HG03565 (cell line): Measurements from ENCODE around the gene SEMA3C.

Experiments used
- ATAC-seq: cut with Tn5 transposase; IDR thresholded peaks from one replicate; pipeline ENCODE4 v1.9.1; 2021; ENCODE audit warnings: mild to moderate bottlenecking, moderate library complexity; ENCODE audit not compliant: unreplicated experiment

SEMA3C gene

DNA sequence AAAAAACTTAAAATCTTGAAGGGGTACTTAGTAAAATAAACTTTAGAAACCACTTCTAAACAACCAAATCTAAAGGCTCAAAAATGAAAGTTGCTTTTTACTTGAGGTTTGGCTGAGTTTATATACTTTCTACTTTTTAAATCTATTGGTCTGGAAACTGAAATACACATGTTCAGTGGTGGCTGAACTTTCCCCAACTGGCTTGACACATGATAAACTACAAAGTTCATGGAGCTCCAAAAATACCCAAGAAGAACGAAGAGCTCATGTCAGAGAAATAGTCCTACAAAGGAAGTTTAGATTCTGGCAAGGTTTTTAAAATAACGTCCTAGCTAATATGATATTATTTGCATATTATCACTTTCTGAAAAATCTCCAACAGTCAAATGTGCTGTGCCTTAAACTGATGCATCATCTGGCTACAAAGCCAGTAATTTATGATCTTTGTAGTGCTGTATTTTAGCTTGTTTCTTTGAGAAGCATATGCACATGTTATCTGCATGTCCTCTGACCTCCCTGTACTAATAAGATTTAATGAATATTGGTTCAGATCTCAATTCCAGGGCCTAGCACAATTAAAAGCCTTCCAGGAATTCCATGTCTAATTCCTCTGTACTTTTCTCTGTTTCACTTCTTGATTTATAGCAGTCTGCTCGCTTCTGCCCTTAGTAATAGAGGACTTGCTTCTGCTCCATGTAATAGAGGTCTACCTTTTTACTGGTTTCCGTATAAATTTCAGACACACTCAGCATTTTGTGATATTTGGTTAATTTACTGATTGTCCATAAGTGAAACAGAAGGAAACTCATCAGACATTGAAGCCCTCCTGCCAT, 28.2 kb downstream of the SEMA3C start:
- no peak for ATAC-seq

DNA sequence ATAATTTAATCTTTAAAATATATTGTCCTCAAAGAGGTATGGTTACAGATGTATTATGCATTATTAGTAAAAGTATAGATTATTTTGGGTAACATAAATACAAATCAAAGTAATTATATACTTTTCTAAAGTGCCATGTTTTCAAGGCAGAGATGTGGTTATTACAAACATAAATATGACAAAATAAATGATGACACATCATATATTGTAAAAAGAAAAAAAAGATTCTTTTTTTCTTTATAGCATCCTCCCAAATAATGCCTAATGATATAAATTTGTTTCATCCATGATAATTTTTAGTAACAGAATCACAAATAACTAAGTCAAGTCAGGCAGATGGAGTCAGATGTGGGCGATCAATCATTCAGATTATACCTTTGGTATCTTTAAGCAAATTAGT, 29.3 kb downstream of the SEMA3C start:
- ATAC-seq = no peak

DNA sequence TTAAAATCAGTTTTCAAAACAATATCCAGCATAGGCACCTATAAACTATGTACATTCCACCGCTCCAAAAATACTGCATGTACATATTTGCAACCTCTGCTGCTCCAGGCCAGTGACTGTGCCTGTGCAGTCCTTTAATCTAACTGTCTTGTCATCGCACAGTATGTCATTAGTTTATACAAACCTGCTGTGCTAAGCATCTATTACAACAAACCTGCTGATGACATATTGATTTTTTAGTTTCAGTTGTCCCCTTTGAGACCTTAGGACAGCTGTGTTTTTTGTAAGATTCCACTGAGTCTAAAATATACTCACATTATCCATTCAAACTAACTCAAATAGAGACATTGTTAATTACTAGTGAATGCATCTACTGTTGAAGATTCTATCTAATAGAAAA, 33.1 kb downstream of the SEMA3C start:
- no peak for ATAC-seq

DNA sequence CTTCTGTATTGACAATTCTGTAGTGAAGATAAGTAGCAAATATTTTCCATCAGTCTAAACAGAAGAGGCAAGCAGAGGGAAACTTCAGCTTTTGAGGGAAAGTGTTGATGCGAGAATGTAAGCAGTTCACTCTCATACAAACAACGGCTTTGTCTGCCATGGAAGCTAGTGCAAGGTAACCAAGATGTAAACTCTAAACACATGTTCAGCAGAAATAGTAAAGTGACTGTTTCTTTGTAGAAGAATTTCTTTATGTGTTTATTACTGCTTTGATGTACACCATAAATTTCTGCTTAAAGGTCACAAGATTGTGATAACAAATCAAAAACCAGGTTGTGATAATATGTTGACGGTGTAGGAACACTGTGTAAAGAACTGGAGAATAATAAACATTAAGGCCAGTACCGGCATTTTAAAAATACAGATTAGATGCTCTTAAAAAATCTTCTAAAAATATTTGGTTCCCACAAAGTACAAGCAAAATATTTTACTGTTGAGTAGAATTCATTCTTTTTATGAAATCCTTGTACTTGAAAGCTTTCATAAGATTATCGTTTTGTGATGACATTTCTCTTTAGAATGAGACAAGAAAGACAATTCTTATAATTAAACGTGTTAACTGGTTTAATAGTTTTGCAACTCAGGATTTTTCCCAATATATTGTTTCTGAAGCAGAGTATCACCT, 34.2 kb downstream of the SEMA3C start:
- ATAC-seq = no peak

DNA sequence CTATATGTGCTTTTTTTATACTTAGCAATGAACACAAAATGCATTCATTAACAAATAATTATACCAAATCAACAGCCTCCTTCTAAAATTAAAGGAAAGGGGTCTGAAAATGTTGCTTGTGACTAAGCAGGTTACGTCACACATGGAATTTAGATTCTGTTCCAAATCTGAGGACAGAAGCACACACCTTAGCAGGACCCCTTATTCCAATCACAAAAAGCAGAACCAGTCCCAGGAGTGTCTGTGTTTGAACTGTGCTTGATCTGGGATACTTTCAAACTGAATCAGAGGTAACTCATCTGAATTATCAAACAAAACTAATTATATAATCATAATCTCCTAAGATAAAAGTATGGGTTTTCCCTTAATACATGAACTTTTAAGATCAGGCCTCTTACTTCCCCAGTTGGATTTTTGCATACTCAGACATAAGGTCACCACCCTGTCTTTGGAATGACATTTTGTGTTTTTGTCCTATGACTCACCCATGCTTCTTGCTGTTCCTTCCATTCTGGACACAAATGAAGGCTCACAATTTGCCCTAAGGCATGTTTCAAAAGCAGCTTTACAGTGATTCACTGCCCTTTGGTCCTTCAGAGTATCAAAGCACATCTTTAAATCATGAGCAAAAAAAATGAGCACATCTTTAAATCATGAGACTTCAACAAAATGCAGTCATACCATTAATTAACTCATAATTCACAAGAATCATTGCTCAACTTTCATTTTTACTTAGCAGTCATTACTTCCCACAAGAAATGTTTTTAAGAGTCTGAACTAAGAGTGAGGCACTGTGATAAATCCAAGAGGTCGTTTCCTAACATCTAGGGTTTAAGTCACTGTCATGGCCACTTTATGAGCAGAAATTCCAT, 35.5 kb downstream of the SEMA3C start:
- ATAC-seq = no peak

DNA sequence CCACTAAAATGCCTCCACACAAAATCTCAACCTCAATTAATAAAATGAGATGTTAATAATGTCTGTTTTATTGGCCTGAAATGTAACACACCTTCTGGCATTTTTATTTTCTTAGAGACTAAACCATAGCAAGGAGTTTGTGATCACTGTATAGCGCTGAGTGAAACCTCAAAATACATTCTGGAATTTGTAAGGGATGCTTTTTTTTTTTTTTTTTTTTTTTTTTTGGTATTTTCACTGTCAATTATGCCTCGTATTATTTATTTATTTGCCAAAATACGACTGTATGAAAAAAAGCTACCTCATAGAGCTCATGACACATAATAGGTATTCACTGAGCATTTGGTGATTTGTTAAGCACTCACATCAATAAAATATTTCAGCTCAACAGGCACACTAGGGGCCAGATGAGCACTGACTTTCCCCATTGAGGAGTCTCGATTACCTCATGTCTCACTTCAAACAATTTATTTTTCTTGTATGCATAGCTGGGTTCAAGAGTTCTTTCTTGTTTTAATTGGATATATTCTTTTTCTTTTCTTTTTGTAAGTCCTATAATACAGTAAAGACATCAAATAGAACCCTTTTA, 36.5 kb downstream of the SEMA3C start:
- no peak for ATAC-seq

DNA sequence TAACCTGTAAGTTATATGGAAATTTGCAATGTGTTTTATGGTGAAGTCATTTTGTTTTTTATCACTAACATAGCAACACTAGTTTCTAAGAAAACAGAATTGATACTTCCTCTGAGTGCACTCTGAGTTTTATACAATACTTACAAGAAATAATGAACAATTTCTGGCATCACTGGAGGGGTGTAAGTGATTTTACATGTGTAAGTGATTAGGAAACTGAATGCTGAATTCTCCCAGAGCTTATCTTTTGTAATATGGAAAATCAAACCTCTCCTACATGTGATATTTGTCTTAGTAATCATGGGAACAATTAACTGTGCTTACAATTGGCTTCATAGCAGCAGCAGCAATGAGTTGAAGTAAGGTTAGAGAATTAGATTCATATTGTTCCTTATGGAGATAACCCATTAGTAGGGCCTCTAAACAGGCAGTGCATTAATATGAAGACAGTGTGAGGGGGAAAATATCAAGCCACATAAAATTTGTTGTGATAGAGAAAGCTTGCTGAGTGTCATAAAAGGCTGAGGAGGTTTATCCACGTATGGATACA, 37.4 kb downstream of the SEMA3C start:
- no peak for ATAC-seq

DNA sequence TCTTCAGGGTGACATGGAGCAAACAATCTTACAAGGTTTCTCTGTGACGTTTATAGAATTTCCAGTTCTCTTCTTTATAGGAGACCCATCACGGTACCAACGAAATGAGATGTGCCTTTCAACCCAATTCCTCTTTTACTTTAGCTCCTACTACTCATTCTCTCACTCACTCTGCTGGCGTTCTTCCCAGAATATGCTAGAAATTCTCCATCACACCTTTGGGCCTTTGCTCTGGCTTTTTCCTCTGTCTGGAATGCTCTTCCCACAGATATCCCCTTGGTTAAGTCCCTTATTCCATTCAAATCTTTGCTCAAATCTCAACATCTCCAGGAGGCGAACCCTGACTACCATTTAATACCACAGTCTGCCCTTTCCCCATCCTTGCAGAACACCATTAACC, 39.0 kb downstream of the SEMA3C start:
- no peak for ATAC-seq

DNA sequence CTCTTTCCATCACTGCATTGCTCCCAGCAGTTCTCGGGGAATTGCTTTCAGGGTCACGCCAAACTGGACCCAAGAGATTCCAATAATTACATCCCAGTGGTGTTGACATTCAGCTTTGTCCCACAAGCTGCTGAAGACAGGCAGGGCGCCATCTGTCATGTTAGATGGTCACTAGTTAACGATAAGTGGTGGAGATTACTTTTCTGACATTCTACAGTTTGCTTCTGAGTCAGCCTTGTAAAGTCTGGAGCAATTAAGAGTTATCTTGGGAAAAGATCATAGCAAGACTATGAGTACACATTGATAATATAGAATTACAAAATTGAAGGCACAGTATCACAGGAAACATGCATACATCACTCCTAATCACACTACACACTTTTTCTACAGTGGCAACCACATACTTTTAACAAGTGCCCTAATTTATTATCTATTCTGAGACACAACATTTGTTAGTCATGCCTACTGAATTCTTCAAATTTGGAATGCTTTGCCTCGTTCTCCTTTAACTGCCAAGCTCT, 41.9 kb downstream of the SEMA3C start:
- no peak for ATAC-seq

DNA sequence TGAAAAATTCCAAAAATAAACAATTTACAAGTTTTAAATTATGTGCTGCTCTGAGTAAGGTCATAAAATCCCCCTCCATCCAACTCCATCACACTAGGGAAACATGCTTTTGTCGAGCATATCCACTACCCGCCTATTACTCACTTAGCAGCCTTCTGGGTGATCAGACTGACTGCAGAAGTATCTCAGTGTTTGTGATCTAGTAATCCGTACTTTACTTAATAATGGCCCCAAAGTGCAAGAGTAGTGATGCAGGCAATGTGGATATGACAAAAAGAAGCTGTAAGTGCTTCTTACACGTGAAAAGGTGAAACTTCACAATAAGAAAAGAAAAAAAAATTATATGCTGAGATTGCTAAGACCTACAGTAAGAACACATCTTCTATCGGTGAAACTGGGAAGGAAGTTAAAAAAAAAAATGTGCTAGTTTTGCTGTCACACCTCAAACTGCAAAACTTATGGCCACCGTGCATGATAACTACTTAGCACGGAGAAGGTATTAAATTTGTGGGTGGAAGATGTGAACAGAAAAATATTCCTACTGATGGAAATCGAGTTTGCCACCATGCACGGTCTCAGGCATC, 43.2 kb downstream of the SEMA3C start:
- no peak for ATAC-seq

DNA sequence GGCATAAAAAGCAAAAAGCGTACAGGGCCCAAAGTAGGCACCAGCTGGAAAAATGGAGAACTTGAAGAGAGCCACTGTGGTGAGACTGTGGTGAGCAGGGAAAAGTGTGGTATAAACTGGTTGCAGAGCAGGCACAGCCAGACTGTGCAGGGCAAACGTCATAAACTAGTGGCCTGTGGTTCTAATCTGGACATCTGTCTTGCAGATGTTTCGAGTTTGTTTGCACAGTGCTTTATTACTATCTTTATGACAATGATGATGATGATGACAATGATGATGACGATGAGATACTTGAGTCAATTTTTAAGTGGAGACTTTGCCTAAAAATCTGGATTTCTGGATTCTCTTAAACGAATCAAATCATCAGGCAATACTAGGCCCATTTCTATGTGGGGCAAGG, 45.7 kb downstream of the SEMA3C start:
- ATAC-seq = no peak

DNA sequence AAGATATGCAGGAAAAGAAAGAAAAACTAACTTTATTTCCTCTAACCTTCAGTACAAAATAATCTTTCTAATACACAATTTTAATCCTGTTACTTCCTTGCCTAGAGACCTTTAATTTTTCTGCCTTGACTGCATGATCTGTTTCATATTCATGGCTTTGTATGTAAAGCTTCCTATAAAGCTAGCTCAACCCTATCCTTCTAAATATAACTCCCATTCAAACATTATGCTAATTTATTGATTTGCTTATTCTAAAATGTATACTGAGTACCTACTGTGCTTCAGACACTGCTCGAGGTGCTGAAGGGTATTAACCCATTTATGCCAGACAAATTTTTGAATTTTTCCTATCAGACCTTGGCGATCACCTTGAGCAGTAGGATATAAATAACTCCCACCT, 47.6 kb downstream of the SEMA3C start:
- ATAC-seq = no peak

DNA sequence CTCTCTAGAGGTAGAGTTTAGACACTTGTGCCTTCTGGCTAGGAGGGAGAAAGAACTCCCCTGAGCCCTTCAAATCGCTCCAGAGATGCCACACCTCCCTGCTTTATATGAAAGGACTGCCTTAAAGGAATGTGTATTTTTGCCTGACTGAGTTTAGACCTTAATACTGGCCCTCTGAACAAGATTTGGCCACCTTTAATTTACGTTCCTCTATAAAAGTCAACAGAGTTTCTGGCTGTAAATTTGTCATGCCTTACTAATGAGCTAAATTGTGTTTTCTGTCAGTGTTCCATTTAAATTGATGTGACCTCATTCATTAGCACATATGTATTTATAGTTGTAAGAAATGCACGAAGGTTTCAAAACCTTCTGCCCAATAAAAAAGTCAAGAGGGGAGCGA, 48.0 kb downstream of the SEMA3C start:
- no peak for ATAC-seq

DNA sequence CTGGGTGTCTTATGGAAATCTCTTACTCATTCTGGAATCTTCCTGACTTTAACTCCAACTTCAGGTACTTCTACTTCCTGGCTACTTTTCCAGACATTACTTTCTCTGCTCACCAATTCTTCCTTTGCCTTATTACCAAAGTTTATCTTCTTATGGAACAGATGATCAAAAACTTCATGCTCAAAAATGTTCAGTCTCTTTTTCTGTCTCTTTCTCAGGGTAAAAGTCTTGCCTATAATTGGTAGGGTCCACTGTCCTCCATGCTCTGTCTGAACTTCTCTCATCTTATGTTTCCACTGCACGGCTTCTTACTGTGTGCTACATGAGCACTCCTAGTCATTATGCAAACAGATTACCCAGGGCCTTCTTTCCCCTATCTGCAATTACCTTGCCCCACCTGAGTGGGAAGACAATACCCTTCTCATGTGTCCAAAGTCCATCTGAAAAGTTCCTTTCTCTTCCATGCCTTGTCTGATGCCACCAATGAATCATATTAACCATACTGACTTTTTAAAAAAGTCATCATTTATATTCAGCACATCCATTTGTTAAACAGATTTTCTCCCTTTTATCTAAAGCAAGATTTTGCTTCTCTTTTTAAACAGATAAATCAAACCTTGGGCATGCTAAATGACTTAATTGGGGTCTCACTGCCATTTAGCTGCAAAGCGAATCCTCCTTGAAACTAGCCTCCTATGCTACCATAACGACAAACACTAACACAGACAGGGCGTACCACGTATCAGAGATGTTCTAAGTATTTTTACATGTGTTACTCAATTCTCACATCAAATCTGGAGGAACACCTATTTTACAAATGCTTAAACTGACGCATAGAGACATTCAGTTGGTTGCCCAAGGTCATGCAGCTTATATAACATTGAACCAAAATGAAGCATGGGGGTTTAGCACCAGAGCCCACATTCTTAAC, 48.8 kb downstream of the SEMA3C start:
- no peak for ATAC-seq

DNA sequence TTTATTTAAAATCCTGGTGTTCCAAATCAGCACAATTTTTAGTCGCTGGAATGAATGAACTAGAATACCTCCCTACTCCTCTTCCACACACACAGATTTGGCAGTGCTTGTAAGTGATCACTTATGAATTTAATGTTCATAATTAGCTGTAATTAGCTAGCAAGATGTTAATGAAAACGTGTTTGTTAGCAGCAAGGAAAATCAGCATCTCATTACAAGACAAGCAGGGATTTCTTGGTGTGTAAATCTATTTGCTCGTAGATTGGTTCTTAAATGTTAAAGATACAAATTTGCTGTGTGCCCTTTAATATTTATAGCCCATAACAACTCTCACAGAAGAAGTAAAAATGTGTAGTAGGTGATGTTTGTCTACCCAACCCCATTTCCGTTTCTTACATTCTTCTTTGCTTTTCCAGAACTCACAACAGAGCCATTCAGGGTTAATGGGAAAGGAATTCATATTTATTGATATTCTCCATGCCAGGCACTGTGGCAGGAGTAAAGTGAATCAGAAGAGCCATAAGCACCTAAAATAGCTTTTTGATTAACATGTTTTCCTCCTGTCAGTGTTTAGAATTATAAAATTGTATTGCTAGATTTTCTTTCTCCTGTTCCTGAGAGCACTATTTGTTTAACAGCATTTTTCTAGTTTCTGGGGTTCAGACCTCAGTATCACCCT, 49.6 kb downstream of the SEMA3C start:
- ATAC-seq = no peak

DNA sequence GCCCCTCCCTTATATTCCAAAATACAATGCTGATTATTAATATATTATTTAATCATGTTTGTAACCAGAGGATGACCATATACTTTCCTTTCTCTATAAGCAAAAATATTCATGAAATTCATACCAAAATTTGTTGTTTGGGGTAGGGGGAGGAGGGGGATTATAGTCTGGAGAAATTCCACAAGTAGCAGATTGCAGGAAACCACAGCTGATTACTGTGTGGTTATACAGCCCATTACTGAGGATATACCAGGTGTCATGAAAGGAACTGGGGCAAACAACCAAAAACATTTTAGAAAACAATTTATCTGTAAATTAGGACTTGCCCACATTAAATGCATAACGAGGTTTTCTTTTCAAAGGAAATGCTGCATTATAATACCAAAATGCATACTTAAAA, 50.3 kb downstream of the SEMA3C start:
- no peak for ATAC-seq

DNA sequence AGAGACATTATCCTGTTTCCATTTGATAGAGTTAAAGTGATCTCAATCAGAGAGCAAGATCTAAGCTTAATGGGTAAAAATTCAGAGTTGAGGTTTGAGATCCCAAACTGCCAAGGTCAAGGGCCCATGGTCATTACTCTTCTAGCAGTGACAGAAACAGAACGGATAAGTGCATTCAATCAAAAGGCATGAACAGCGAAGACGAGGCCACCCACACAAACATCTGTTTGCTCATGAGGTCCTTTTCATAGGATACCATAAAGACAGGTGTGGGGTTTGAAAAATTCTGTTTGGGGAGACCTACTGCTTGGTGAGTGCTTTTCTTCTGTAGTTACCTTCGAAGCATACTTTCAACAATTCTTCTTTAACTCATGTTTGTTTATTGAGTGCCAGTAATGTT, 58.3 kb downstream of the SEMA3C start:
- ATAC-seq = no peak

DNA sequence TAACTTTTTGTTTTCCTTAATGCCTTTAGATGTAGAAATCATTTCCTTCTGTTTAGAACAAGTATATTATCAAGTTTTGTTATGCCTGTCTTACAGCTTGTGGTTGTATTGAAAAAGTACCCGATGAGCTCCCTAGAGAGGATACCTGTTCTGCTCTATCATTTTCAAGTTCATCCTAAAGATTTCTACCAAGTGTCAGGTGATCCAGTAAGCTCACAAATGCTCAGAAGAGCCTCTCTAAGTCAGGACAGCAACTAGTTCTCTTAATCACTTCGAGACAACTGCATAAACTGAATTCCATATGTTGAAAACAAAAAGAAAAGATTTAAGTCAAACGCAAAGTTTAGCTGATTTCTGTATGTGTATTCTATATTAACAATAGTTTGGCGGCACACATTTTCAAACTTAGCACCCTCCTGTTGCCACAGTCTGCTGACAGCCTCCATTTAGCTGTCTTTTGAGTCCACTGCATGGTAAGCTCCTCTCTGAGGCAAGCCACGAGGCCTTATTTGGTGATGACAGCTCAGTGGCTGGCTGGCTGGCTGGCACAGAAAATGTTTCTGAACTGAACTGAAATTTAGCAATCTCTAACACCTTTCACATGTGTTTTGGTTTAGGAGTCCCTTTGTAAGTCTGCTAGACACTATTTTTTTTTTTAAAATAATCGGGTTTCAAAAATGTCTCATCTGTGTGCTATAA, 59.4 kb downstream of the SEMA3C start:
- no peak for ATAC-seq
